HL-60/S4 treated with retinoic acid at 250 ng/mL for 4 days and 3 days (cell line): ENCODE data around the gene LRP11.

Experiments used
- in situ Hi-C: fragments of 300-500 bp; cut with MboI; formaldehyde crosslinking; loops from 2 replicates; pipeline ENCODE4 v1.7.0; 2022; ENCODE audit warnings: low sequenced_read_pairs

LRP11 gene

DNA sequence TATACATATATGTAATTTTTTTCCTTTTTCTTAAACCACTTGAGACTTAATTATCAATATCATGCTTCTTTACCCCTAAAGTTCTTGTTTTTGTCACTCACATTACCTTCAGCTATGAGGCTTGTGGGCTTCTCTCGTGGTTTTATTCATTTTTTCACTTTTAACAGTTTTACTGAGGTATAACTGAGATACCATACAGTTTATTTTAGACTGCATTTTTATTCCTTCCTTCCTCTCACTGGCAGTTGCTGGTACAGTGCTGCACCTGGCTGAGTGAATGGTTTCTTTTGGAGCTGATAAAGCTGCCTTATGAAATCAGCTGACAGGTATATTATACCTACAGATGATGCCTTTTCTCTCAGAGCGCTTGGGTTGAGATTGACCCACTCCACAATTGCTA, 54.4 kb downstream of the LRP11 start:
- in situ Hi-C loops = no loop called here

DNA sequence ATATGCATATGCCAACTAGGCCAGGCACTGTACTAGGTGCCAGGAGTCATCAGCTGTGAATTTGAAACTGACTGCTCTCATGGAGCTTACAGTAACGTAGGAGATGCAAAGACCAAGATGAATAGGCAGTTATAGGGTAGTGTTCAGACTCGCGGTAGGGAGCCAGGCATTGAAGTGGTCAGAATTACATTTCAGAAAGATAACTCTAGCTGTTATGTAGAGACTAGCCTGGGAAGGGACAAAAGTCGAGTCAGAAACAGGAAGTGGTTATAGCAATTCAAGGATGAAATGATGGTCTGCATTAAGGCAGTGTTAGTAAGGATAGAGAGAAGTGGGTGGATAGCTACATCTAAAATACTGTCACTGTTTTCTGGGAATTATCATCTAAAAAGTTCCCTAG, 58.0 kb downstream of the LRP11 start:
- in situ Hi-C loops = no loop called here

DNA sequence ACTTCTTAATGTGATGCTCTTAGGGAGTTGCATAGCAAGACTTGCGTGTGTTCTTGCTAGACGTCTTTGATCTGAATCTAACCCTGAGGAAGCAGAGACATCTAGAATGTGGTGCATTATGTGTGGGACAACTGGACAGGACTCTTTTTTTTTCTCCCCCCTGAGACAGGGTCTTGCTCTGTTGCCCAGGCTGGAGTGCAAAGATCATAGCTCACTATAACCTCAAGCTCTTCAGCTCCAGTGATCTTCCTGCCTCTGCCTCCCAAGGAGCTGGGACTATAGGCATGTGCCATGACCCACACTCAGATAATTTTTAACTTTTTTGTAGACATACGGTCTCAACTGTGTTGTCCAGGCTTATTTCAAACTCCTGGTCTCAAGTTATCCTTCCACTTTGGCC, 80.6 kb downstream of the LRP11 start:
- in situ Hi-C loops = no loop called here

DNA sequence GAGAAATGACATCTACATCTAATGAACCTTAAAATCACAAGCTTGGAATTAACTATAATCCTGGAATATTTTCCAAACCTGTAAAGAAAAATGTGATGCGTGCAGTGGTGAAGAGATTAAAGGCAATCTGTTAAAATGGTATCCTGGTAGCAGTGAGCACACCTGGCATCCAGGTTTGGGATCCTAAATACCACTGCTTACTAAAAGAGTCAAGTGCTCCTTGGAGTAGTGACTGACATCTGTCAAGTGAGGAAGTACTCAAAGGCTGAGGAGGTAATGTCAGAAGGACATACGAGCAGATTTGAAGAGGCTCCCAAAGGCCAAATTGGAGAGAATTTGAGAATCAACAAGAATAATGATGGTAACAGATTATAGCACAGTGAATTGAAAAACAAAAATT, 81.8 kb downstream of the LRP11 start:
- in situ Hi-C loops = no loop called here

DNA sequence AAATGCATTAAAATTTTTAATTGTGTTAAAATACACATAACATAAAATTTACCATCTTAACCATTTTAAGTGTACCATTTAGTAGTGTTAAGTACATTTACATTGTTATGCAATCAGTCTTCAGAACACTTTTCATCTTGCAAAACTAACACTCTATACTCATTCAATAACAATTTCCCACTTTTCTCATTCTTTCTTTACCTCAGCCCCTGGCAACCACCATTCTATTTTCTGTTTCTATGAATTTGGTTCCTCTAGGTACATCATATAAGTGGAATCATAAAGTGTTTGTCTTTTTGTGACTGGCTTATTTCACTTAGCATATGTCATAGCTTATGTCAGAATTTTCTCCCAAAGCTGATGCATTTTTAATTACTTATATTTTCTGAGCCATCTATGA, 82.4 kb downstream of the LRP11 start:
- in situ Hi-C loops = no loop called here

DNA sequence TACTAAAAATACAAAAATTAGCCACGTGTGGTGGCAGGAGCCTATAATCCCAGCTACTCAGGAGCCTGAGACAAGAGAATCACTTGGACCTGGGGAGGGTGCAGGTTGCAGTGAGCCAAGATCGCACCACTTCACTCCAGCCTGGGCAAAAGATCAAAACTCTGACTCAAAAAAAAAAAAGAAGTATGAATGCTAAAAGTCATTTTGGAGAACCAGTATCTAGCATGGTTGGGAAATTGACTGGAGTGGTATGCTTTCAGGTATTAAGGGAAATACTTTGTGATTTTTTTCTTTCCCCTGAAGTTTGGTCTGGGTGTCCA, 84.6 kb downstream of the LRP11 start:
- in situ Hi-C loops = no loop called here

DNA sequence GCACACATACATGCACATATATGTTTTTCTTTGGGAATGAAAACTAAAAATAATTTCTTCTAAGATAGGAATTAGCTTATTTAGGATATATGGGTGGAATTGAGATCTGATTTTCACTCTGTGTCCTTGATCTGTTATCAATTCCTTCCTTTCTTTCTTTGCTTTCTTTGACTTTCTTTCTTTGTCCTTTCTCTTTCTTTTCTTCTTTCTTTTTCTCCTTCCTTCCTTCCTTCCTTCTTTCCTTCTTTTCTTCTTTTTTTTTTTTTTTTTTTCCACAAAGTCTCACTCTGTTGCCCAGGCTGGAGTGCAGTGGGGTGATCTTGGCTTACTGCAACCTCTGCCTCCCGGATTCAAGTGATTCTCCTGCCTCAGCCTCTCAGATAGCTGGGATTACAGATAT, 86.5 kb downstream of the LRP11 start:
- in situ Hi-C loops = no loop called here

DNA sequence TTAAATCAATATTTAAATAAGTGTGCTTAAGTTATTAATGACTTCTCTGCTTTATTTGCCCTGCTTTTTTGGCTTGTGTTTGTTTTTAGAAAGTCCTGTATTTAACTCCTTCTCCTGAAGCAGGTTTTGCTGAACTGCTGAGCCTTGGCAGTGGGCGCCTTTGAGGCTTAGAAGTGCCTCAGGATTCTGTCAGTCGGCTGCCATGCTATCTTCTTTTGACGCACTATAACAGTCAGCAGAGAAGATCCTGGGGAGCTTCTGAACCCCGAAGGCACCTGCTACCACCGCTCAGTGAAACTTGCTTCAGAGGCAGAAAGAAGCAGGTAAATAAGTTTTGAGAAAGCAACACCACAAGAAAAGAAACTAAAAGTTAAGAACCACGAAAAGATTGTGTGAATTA, 92.2 kb downstream of the LRP11 start:
- in situ Hi-C loops = no loop called here

DNA sequence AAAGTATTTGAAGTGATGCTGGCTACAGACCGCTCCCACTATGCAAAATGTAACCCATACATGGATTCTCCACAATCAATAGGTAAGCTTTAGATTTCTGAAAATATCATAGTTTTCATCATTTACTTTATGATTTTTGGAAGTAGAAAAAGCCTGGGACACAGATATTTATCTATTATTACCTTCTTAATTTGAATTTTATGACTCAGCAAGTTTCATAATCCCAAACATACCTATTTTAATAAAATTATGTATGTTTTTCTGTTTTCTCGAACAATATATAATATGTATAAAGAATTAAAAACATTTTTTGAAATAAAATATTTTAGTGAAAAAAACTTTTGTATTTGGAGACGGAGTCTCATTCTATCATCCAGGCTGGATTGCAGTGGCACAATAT, 93.0 kb downstream of the LRP11 start:
- in situ Hi-C loops = no loop called here

DNA sequence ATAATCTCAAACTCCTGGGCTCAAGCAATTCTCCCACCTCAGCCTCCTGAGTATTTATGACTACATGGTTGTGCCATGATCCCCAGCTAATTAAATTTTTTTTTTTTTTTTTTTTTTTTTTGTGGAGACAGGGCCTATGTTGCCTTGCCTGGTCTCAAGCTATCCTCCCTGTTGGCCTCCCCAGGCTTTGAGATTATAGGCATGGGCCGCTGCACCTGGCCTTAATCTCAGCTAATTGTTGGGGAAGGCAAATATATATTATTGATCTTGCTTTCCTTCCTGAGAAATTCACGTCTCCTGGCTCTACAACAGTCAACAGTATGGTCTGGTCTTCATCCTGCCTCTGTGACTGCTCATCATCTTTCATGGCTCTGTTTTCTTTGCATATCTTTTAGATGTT, 94.5 kb downstream of the LRP11 start:
- in situ Hi-C loops = no loop called here
